Gastroesophageal sphincter (tissue), 4 donors: ENCODE measurements around the gene GSAP. TPM values are rescaled to one million over a fixed set of nuclear protein-coding genes. Genes with fewer than 3 reads are reported as not detected.

ENCODE experiments used
- ATAC-seq: fragments of 150-250 bp; one replicate; pipeline ENCODE4 v1.9.1; 2016; ENCODE audit warnings: mild to moderate bottlenecking, moderate library complexity
- H3K27ac ChIP-seq, 4 donors: fragments of 200-600 bp; sonication (generic) in 3 of 4; 1 replicate in 3 of 4; 2 replicates in 1 of 4; pipeline ENCODE4 v1.5.1; 2016 to 2019
- H3K27me3 ChIP-seq: fragments of 200-600 bp; sonication (generic); one replicate; pipeline ENCODE4 v1.5.1; 2019
- H3K36me3 ChIP-seq, 2 donors: fragments of 200-600 bp; sonication (generic); one replicate each; pipeline ENCODE4 v1.5.1; 2019; ENCODE audit warnings: control low read depth in 1 of 2
- H3K4me1 ChIP-seq, 3 donors: fragments of 200-600 bp; sonication (generic); 1 replicate in 2 of 3; 2 replicates in 1 of 3; pipeline ENCODE4 v1.5.1; 2016 to 2019; ENCODE audit warnings: control low read depth in 2 of 3
- H3K4me3 ChIP-seq, 2 donors: fragments of 200-600 bp; sonication (generic); one replicate each; pipeline ENCODE4 v1.5.1; 2019; ENCODE audit warnings: mild to moderate bottlenecking in 1 of 2, moderate library complexity in 1 of 2
- H3K9me3 ChIP-seq, 3 donors: fragments of 200-600 bp; sonication (generic); one replicate each; pipeline ENCODE4 v1.5.1; 2017 to 2019; ENCODE audit warnings: control low read depth in 2 of 3
- EP300 ChIP-seq: sonication (generic); formaldehyde crosslinking; IDR thresholded peaks from one replicate; pipeline ENCODE4 v1.6.1; 2017; ENCODE audit warnings: antibody characterized with exemption, mild to moderate bottlenecking
- POLR2A ChIP-seq, 2 donors: fragments of 450-650 bp; IDR thresholded peaks; one replicate each; pipeline ENCODE4 v1.6.1; 2017; ENCODE audit warnings: antibody characterized with exemption in 2 of 2, mild to moderate bottlenecking in 2 of 2, moderate library complexity in 1 of 2
- POLR2AphosphoS5 ChIP-seq: sonication (generic); formaldehyde crosslinking; IDR thresholded peaks from one replicate; pipeline ENCODE4 v1.6.1; 2017; ENCODE audit warnings: antibody characterized with exemption
- WGBS, 2 donors: methylation state at CpG; one replicate each; pipeline ENCODE4 v1.1.5; 2018; ENCODE audit warnings: low coverage in 1 of 2; 5-methylcytosine and 5-hydroxymethylcytosine counted together
- total RNA-seq, 4 donors: library from RNA; depleted of rRNA; stranded (reverse); fragments of >200 nt; gene quantifications; one replicate each; pipeline ENCODE4 v1.1.0, GENCODE V29; 2016
- TF ChIP-seq, protein P1 (sequence below), 4 experiments: fragments of 200-600 bp in 2 of 4; fragments of 450-650 bp in 2 of 4; sonication (generic) in 1 of 4; IDR thresholded peaks; one replicate each; pipeline ENCODE4 v1.5.1; 2017 to 2019; ENCODE audit warnings: antibody characterized with exemption in 4 of 4, mild to moderate bottlenecking in 2 of 4, moderate library complexity in 2 of 4

The GSAP gene
- total RNA-seq, 4 donors from 2014 or later, result 12.8 to 23.7 (median 15.5) TPM

DNA sequence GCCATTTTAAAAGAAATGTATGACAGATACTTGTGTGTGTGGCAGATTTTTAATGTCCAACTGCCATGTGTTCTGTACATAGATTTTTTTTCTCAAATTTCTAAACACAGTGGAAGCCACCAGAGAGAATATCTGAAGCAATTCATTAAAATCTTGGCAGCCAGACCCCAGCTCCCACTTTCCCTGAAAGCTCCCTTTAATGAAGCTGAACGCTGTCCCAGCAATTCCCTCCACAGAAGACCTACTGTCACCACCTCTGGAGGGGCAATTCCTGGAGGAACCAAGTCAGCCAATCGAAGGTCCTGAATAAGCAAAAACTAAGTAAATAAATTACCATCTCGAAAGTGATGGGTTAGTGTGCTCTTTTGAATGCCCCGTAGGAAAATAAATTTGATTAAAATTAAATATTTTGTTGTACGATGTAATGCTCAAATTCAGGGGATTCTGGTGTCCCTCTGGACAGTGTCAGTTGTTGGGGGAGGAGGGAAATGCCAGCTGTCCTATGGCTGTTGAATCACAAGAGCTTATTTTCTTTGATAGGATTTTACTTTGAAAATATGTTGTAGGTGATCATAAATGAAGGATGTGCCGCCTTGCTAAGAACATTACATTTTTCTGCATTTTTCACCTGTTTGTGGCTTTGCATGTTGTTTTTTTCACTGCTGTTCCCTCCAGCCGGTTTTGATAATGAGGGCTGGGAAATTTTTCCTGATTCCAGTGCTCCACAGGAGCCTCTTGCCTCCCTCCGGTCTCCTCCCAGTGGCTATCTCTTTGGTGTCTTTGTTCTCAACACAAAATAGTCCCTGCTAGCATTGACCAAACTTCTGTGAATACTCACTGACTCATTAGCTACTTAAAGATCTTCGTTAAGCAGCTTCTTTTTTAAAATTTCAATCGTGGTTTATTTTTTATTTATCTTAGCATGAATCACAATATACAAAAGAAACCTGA, 9.2 kb upstream of the GSAP start:
- no peak overlapping the region for H3K4me3 ChIP-seq
- H3K27me3 ChIP-seq, result no peaks in the 10 kb centered on the region
- no peak for ATAC-seq
- H3K27ac ChIP-seq, result peak overlapping the region in 1 of 4 donors; percentile 12
- H3K36me3 ChIP-seq, result no peaks in the 10 kb centered on the region
- no peaks in the 10 kb centered on the region for H3K9me3 ChIP-seq
- 57 to 66% methylated on average over 9 of the region's 10 CpGs for WGBS, 2 donors
- H3K4me1 ChIP-seq, result peaks cover 0 to 10% (median 0%) of the 10 kb centered on the region in 3 donors
- TF ChIP-seq POLR2AphosphoS5 (no peak), EP300 (no peak), POLR2A (IDR thresholded peaks at IDR 0.05) (no peak)
- TF ChIP-seq, protein P1, sequence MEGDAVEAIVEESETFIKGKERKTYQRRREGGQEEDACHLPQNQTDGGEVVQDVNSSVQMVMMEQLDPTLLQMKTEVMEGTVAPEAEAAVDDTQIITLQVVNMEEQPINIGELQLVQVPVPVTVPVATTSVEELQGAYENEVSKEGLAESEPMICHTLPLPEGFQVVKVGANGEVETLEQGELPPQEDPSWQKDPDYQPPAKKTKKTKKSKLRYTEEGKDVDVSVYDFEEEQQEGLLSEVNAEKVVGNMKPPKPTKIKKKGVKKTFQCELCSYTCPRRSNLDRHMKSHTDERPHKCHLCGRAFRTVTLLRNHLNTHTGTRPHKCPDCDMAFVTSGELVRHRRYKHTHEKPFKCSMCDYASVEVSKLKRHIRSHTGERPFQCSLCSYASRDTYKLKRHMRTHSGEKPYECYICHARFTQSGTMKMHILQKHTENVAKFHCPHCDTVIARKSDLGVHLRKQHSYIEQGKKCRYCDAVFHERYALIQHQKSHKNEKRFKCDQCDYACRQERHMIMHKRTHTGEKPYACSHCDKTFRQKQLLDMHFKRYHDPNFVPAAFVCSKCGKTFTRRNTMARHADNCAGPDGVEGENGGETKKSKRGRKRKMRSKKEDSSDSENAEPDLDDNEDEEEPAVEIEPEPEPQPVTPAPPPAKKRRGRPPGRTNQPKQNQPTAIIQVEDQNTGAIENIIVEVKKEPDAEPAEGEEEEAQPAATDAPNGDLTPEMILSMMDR (IDR thresholded peaks at IDR 0.05), result no peak

DNA sequence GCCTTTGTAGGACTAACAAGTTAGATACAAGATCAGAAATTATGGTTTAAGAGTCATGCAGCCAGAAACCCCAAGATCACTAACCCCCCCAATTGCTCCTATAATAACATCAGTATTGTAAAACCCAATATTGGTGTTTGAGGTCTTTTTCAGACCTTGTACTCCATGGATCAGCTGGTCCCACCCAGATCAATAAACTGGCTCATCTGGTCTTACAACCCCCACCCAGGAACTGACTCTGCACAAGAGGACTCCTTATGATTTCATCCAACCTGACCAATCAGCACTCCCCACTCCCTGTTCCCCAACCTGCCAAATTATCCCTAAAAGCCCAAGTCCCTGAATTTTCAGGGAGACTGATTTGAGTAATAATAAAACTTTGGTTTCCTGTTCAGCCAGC, 6.4 kb upstream of the GSAP start:
- H3K27me3 ChIP-seq, result no peaks in the 10 kb centered on the region
- H3K36me3 ChIP-seq, result no peaks in the 10 kb centered on the region
- no peak overlapping the region for H3K4me3 ChIP-seq
- no peak for ATAC-seq
- no peaks in the 10 kb centered on the region for H3K9me3 ChIP-seq
- TF ChIP-seq POLR2AphosphoS5, result no peak
- peaks cover 0 to 7% (median 0%) of the 10 kb centered on the region in 3 donors for H3K4me1 ChIP-seq
- H3K27ac ChIP-seq, result no peak overlapping the region

DNA sequence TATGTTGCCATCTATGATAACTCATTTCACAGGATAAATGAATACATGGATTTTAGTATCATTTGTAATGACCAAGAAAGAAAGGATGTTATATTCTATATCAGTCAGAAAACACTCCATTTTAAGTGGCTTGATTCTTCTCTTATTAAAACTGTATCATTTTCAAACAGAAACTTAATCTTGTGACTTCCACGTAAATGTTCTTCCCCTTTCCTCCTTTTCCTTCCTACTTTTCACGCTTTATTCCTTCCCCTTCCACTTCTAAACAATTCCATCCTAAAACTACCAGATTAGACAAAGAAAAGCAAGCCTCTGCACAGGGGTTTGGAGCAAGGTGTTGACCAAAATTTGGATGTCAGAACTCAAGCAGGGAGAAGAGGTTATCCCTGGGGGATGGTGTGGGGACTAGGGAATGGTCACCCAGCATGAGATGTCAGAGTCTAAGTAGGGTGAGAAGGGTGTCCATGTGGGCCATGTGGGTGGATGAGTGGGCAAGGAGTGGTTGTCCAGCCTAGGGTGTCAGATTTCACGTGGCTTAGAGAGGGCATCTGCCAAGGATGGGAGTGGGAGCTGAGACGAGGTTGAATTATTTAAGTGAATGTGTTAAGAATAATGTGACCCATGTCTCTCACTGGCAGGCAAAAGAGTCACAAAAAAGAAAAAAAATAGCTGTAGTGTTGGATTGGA, 5.0 kb upstream of the GSAP start:
- Histone ChIP-seq H3K27ac (no peak overlapping the region), H3K36me3 (no peaks in the 10 kb centered on the region), H3K4me3 (no peak overlapping the region), H3K27me3 (no peaks in the 10 kb centered on the region), H3K9me3 (no peaks in the 10 kb centered on the region), H3K4me1 (peaks cover 0 to 9% (median 0%) of the 10 kb centered on the region in 3 donors)
- WGBS, 2 donors, result 65 to 69% methylated on average over 4 of the region's 4 CpGs
- no peak for ATAC-seq
- no peak for TF ChIP-seq POLR2A (IDR thresholded peaks at IDR 0.05)
- TF ChIP-seq EP300, result no peak
- no peak for TF ChIP-seq POLR2AphosphoS5
- TF ChIP-seq, protein P1 (IDR thresholded peaks at IDR 0.05), result no peak

DNA sequence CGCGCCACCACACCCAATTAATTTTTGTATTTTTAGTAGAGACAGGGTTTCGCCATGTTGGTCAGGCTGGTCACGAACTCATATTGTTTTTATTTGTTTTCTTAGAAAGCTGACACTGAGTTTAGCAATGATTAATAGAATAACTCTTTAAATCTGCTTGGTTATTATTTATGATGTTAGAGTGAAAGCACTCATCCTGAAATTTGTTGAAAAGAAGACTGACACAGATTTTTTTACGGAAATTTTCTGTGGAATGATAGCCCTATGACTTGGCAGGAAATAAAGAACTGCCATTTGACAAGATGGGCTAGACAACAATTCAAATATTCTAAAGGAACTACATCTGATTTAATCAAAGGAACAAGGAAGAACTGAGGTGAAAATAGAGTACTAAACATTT, 4.3 kb upstream of the GSAP start:
- H3K27ac ChIP-seq, result no peak overlapping the region
- WGBS, 2 donors, result 70 to 90% methylated on average over 2 to 5 of the region's 5 CpGs
- ATAC-seq, result no peak
- H3K4me1 ChIP-seq, result peaks cover 0 to 10% (median 0%) of the 10 kb centered on the region in 3 donors
- TF ChIP-seq EP300 (no peak), POLR2AphosphoS5 (no peak), POLR2A (IDR thresholded peaks at IDR 0.05) (no peak)
- TF ChIP-seq, protein P1 (IDR thresholded peaks at IDR 0.05), result no peak
- no peaks in the 10 kb centered on the region for H3K36me3 ChIP-seq
- no peaks in the 10 kb centered on the region for H3K9me3 ChIP-seq
- no peaks in the 10 kb centered on the region for H3K27me3 ChIP-seq
- H3K4me3 ChIP-seq, result no peak overlapping the region

DNA sequence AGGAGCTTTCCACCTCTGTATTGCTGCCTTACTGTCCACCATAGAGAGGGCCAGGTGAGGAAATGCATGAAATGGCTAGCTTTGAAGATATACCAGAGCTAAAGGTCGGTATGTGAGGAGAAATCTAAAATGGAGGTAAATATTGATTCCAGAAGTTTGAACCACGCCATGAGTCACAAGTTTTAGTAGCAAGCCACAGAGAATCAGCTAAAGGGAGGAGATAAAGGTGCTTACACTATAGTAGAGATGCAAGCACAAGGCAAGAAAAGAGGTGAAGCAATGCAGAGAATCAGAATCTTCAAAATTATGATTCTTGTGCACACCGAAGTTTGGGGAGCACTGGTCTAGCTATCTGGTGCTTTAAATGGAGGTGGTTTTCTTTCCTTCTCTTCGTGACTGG, 3.0 kb upstream of the GSAP start:
- Histone ChIP-seq H3K27me3 (no peaks in the 10 kb centered on the region), H3K4me1 (peaks cover 0 to 21% (median 0%) of the 10 kb centered on the region in 3 donors), H3K36me3 (no peaks in the 10 kb centered on the region), H3K27ac (no peak overlapping the region), H3K4me3 (no peak overlapping the region), H3K9me3 (no peaks in the 10 kb centered on the region)
- TF ChIP-seq, protein P1 (IDR thresholded peaks at IDR 0.05), result no peak
- no peak for TF ChIP-seq POLR2A (IDR thresholded peaks at IDR 0.05)
- TF ChIP-seq POLR2AphosphoS5, result no peak
- TF ChIP-seq EP300, result no peak
- ATAC-seq, result no peak
- WGBS, 2 donors, result 85 to 95% methylated on average over 4 of the region's 4 CpGs
